Vagina (tissue), 2 donors: ENCODE results near the gene SH3GL2. TPM values are rescaled to one million over a fixed set of nuclear protein-coding genes. Genes with fewer than 3 reads are reported as not detected.

Experiments used
- DNase-seq, 2 donors: peaks; one replicate each; pipeline ENCODE4 v3.0.0-alpha.2; 2017; ENCODE audit errors: extremely low spot score in 2 of 2
- H3K27ac ChIP-seq: fragments of 200-600 bp; sonication (generic); one replicate; pipeline ENCODE4 v1.5.1; 2019
- H3K27me3 ChIP-seq: fragments of 200-600 bp; sonication (generic); one replicate; pipeline ENCODE4 v1.5.1; 2019
- H3K36me3 ChIP-seq, 2 donors: fragments of 200-600 bp; sonication (generic); one replicate each; pipeline ENCODE4 v1.5.1; 2017 to 2019
- H3K4me1 ChIP-seq: fragments of 200-600 bp; sonication (generic); one replicate; pipeline ENCODE4 v1.5.1; 2019
- H3K4me3 ChIP-seq, 2 donors: fragments of 200-600 bp; sonication (generic); 1 replicate in 1 of 2; 2 replicates in 1 of 2; pipeline ENCODE4 v1.5.1; 2016 to 2019
- H3K9me3 ChIP-seq: fragments of 200-600 bp; sonication (generic); one replicate; pipeline ENCODE4 v1.5.1; 2019
- POLR2A ChIP-seq, 2 donors: fragments of 450-650 bp; IDR thresholded peaks; one replicate each; pipeline ENCODE4 v1.6.1; 2017; ENCODE audit warnings: antibody characterized with exemption in 2 of 2, mild to moderate bottlenecking in 2 of 2, moderate library complexity in 2 of 2
- POLR2AphosphoS5 ChIP-seq, 2 donors: sonication (generic); formaldehyde crosslinking; IDR thresholded peaks; one replicate each; pipeline ENCODE4 v1.9.0; 2017; ENCODE audit warnings: antibody characterized with exemption in 2 of 2, mild to moderate bottlenecking in 2 of 2, low read depth in 1 of 2; ENCODE audit not compliant: insufficient read depth in 1 of 2
- intact Hi-C: fragments of 100-400 bp; cut with DNase I; formaldehyde crosslinking; loops from one replicate; pipeline ENCODE4 v1.15.1; 2023
- total RNA-seq: library from RNA; depleted of rRNA; stranded (reverse); fragments of >200 nt; gene quantifications from one replicate; pipeline ENCODE4 v1.2.3, GENCODE V29; 2016
- TF ChIP-seq, protein P1 (sequence below), 3 experiments: fragments of 450-650 bp in 2 of 3; fragments of 200-600 bp in 1 of 3; sonication (generic) in 1 of 3; IDR thresholded peaks; one replicate each; pipeline ENCODE4 v1.5.1; 2017 to 2019; ENCODE audit warnings: antibody characterized with exemption in 3 of 3, mild to moderate bottlenecking in 2 of 3, moderate library complexity in 2 of 3

The SH3GL2 gene
- total RNA-seq, 1 donor from 2014 or later = not detected

DNA sequence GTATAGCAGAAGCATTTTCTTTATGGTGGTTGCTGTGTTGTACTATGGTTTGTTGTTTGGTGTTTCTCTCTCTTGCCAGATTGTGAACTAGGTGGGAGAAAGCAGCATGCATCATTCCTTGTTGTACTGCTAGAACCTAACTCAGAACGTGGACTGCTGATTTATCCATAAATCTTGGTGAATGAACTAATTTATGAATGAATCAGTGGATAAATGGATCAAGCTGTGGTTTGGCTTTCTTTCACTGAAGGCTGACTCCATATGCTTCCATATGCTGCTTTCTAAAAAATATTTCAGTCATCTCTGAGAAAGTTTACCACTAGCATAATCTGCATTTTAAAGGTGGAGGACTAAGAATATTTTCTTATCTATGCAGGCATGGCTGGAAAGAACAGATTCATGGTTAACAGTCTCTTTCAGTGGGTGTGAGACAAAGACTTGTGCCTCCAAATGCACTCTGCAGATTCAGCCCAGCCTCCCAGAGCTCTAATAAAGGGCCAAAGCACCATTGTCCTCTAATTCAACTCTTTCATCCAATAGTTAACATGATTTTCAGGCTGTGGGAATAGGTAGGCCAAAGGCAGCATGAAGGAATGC lies 237.7 kb downstream of the SH3GL2 start:
- Histone ChIP-seq H3K27ac (no peak overlapping the region), H3K27me3 (no peaks in the 10 kb centered on the region), H3K4me3 (no peak overlapping the region), H3K4me1 (no peaks in the 10 kb centered on the region), H3K36me3 (no peaks in the 10 kb centered on the region), H3K9me3 (no peaks in the 10 kb centered on the region)
- TF ChIP-seq, protein P1, sequence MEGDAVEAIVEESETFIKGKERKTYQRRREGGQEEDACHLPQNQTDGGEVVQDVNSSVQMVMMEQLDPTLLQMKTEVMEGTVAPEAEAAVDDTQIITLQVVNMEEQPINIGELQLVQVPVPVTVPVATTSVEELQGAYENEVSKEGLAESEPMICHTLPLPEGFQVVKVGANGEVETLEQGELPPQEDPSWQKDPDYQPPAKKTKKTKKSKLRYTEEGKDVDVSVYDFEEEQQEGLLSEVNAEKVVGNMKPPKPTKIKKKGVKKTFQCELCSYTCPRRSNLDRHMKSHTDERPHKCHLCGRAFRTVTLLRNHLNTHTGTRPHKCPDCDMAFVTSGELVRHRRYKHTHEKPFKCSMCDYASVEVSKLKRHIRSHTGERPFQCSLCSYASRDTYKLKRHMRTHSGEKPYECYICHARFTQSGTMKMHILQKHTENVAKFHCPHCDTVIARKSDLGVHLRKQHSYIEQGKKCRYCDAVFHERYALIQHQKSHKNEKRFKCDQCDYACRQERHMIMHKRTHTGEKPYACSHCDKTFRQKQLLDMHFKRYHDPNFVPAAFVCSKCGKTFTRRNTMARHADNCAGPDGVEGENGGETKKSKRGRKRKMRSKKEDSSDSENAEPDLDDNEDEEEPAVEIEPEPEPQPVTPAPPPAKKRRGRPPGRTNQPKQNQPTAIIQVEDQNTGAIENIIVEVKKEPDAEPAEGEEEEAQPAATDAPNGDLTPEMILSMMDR (IDR thresholded peaks at IDR 0.05) = no peak
- DNase-seq = no peak
- intact Hi-C loops = loop anchor here (10.0 kb wide), 1 partner anchor 398 kb away; no protein-coding TSS in a partner anchor

DNA sequence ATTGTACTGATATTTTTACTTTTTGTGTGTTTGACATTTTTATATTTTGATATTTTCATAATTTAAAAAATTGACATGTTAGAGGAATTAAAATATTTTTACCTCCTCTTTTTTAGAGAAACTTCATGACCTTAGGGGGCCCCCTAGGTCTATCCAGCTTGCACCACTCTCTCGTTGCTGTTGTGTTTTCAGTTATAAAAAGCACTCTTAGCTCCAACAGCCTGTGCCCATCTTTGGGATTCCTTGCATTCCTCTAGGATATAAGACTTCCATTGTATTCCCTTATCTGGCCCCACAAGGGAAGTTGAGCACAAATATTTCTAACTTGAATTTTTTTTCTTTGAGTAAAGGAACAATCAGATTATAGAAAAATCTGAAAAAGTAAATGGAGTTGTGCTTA lies 245.3 kb downstream of the SH3GL2 start:
- Histone ChIP-seq H3K4me1 (no peaks in the 10 kb centered on the region), H3K9me3 (no peaks in the 10 kb centered on the region), H3K36me3 (no peaks in the 10 kb centered on the region), H3K4me3 (no peak overlapping the region), H3K27me3 (no peaks in the 10 kb centered on the region), H3K27ac (no peak overlapping the region)
- TF ChIP-seq POLR2AphosphoS5 (IDR thresholded peaks at IDR 0.05; ENCODE audit: insufficient read depth in 1 of 2, low read depth in 1 of 2) (no peak), POLR2A (IDR thresholded peaks at IDR 0.05) (no peak)
- TF ChIP-seq, protein P1 (IDR thresholded peaks at IDR 0.05) = no peak
- intact Hi-C loops = no loop called here
- no peak for DNase-seq

DNA sequence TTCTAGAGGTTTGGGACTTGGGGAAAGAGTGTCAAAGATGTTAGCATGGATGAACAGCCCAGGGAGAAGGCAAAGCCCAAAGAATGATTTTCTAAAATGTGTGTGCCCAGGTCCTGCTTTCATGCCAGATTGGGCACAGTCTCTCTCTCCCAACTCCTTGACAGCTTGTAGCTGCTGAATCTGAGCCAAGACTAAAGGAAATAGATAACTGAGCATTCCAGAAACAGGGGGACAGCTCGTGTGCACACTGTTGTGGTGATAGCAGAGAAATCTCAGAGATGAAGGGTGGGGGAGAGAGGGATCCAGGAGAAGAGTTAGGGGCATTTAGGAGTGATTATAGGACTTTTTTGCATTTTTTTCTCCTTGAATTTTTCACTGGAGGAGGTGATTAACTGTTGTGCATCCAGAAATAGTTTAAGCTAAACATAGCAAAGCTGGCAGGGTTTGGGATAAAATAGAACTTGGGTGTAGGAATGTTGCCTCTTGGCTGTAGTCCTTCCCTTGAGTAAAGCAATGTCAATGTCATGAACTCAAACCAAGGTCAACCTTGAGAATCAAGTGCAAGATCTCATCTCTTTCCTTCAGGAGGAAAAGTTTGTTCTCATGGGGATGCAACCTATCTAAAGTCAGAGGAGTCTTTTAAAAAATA lies 245.9 kb downstream of the SH3GL2 start:
- intact Hi-C loops = no loop called here
- no peak for TF ChIP-seq POLR2A (IDR thresholded peaks at IDR 0.05)
- TF ChIP-seq POLR2AphosphoS5 (IDR thresholded peaks at IDR 0.05; ENCODE audit: insufficient read depth in 1 of 2, low read depth in 1 of 2) = no peak
- TF ChIP-seq, protein P1 (IDR thresholded peaks at IDR 0.05) = no peak
- H3K4me3 ChIP-seq = no peak overlapping the region
- H3K4me1 ChIP-seq = no peaks in the 10 kb centered on the region
- no peak overlapping the region for H3K27ac ChIP-seq
- H3K27me3 ChIP-seq = no peaks in the 10 kb centered on the region
- DNase-seq = no peak
- H3K36me3 ChIP-seq = no peaks in the 10 kb centered on the region
- no peaks in the 10 kb centered on the region for H3K9me3 ChIP-seq

DNA sequence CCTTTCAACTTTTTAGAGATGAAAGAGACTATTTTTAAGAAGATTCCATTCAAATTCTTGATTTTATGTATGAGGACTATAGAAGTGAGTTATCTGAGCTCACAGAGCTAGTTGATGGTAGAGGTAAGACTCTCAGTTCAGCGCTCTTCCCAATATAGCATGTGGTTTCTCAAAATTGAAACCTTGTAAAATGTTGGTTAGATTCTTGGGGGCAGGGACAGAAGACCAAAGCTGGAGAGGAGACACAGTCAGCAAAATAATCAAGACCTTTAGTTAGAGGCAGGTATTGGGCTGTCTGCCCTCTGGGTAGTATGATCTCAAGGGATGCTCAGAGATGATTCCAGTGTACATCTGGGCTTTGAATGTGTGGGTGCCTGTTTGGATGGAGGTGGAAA lies 246.4 kb downstream of the SH3GL2 start:
- intact Hi-C loops = no loop called here
- Histone ChIP-seq H3K9me3 (no peaks in the 10 kb centered on the region), H3K27me3 (no peaks in the 10 kb centered on the region), H3K4me3 (no peak overlapping the region), H3K4me1 (no peaks in the 10 kb centered on the region), H3K36me3 (no peaks in the 10 kb centered on the region), H3K27ac (no peak overlapping the region)
- TF ChIP-seq, protein P1 (IDR thresholded peaks at IDR 0.05) = no peak
- TF ChIP-seq POLR2AphosphoS5 (IDR thresholded peaks at IDR 0.05; ENCODE audit: insufficient read depth in 1 of 2, low read depth in 1 of 2) (no peak), POLR2A (IDR thresholded peaks at IDR 0.05) (no peak)
- no peak for DNase-seq

DNA sequence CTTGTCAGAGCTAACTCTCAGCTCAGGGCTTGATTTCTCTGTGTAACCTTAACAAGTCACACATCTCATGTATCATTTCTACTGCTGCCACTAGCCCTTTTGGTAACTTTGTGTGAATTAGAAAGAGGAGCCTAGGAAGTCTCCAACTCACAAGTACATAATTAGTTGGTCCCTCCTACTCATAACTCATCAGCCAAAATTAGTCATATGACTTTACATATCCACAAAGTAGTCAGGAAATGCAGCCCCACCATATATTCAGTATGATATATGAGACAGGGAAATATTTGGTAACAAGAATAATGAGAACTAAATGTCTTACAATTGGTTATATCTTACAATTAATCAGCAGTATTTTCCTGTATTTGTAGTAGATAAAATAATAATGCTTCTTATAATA lies 250.2 kb downstream of the SH3GL2 start:
- H3K27me3 ChIP-seq = no peaks in the 10 kb centered on the region
- TF ChIP-seq POLR2AphosphoS5 (IDR thresholded peaks at IDR 0.05; ENCODE audit: insufficient read depth in 1 of 2, low read depth in 1 of 2) (no peak), POLR2A (IDR thresholded peaks at IDR 0.05) (no peak)
- TF ChIP-seq, protein P1 (IDR thresholded peaks at IDR 0.05) = no peak
- DNase-seq = no peak
- intact Hi-C loops = no loop called here
- no peaks in the 10 kb centered on the region for H3K9me3 ChIP-seq
- no peaks in the 10 kb centered on the region for H3K36me3 ChIP-seq
- no peaks in the 10 kb centered on the region for H3K4me1 ChIP-seq
- H3K4me3 ChIP-seq = no peak overlapping the region
- H3K27ac ChIP-seq = no peak overlapping the region
